Loucy (cell line): ENCODE measurements around the gene KLRK1.
"Not testable (repeated sequence)": the region's sequence is repeated elsewhere in the genome, so short reads cannot be mapped to it uniquely, and the experiment has no call there.

ENCODE experiments used
- EZH2phosphoT487 ChIP-seq: fragments of 200-600 bp; IDR thresholded peaks from 2 replicates; pipeline ENCODE4 v1.6.1; 2018; ENCODE audit warnings: antibody characterized with exemption, mild to moderate bottlenecking, moderate library complexity, borderline replicate concordance
- TF ChIP-seq, protein P1 (sequence below): fragments of 200-600 bp; sonication (generic); conservative IDR thresholded peaks from 2 replicates; pipeline ENCODE4 v1.5.1; 2014; ENCODE audit warnings: mild to moderate bottlenecking, antibody characterized with exemption, low read length

DNA sequence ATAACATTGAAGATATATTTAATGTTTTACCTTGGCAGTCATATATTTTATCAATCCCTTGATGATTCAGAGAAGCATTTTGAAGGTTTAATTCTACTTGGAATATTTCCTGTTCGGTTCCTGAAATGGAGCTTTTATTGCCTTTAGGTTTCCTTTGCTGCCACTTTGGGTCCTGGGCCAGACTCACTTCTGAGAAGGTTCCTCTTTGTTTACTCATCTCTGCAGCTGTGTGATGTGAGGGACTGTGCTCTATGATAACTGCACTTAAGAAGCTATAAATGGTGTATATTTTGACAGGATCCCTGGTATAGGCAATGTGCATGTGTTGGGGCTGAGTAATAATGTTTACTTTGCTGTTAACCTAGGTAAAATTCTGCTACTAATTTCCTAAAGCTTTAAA, 30.5 kb upstream of the KLRK1 start, which contains the start of gene KLRC3:
- TF ChIP-seq, protein P1, sequence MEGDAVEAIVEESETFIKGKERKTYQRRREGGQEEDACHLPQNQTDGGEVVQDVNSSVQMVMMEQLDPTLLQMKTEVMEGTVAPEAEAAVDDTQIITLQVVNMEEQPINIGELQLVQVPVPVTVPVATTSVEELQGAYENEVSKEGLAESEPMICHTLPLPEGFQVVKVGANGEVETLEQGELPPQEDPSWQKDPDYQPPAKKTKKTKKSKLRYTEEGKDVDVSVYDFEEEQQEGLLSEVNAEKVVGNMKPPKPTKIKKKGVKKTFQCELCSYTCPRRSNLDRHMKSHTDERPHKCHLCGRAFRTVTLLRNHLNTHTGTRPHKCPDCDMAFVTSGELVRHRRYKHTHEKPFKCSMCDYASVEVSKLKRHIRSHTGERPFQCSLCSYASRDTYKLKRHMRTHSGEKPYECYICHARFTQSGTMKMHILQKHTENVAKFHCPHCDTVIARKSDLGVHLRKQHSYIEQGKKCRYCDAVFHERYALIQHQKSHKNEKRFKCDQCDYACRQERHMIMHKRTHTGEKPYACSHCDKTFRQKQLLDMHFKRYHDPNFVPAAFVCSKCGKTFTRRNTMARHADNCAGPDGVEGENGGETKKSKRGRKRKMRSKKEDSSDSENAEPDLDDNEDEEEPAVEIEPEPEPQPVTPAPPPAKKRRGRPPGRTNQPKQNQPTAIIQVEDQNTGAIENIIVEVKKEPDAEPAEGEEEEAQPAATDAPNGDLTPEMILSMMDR: not testable (repeated sequence)
- not testable (repeated sequence) for TF ChIP-seq EZH2phosphoT487
